A673 (cell line): Measurements from ENCODE around the gene SLC25A21. TPM values are rescaled to one million over a fixed set of nuclear protein-coding genes. Genes with fewer than 3 reads are reported as not detected.

Experiments used
- BruUV-seq: library from RNA; stranded (reverse); fragments of 400-500 nt; replicated peaks from 2 replicates; lab custom pipeline; 2021; lab: Mats Ljungman, UMichigan
- CTCF ChIA-PET: fragments of 300-600 bp; sonication (Branson Sonifier 250); formaldehyde crosslinking; loops from one replicate; lab custom pipeline; 2022; ENCODE audit warnings: antibody characterized with exemption; lab: Charles Lee
- POLR2A ChIA-PET: fragments of 300-600 bp; sonication (Branson Sonifier 250); formaldehyde crosslinking; loops from one replicate; lab custom pipeline; 2022; ENCODE audit warnings: antibody characterized with exemption; ENCODE audit not compliant: low non-redundant PET; lab: Charles Lee
- DNase-seq: peaks from one replicate; pipeline ENCODE4 v3.0.0-alpha.2; 2015; ENCODE audit warnings: low spot score
- H3K27ac ChIP-seq: fragments of 200-600 bp; sonication (generic); 2 replicates; pipeline ENCODE4 v1.5.1; 2016; ENCODE audit warnings: mixed run types, low read depth, mild to moderate bottlenecking, mixed read lengths, antibody characterized with exemption, low read length; ENCODE audit not compliant: poor library complexity, severe bottlenecking
- H3K27me3 ChIP-seq: fragments of 200-600 bp; sonication (generic); replicated peaks from 2 replicates; pipeline ENCODE4 v1.6.1; 2017; ENCODE audit warnings: mixed run types, low read depth, mild to moderate bottlenecking, mixed read lengths, antibody characterized with exemption, low read length; ENCODE audit not compliant: insufficient read depth, poor library complexity
- H3K36me3 ChIP-seq: fragments of 200-600 bp; sonication (generic); 2 replicates; pipeline ENCODE4 v1.6.1; 2016; ENCODE audit warnings: mixed run types, mild to moderate bottlenecking, mixed read lengths, antibody characterized with exemption, low read length; ENCODE audit not compliant: insufficient read depth, poor library complexity, severe bottlenecking
- H3K4me1 ChIP-seq: fragments of 200-600 bp; sonication (generic); 2 replicates; pipeline ENCODE4 v1.6.1; 2017; ENCODE audit warnings: mixed run types, mild to moderate bottlenecking, mixed read lengths, antibody characterized with exemption, low read length; ENCODE audit not compliant: insufficient read depth, poor library complexity, severe bottlenecking
- H3K4me3 ChIP-seq: fragments of 200-600 bp; sonication (generic); 2 replicates; pipeline ENCODE4 v1.5.1; 2016; ENCODE audit warnings: low read depth, mixed run types, mild to moderate bottlenecking, mixed read lengths, low read length; ENCODE audit not compliant: poor library complexity, severe bottlenecking
- H3K9me3 ChIP-seq: fragments of 200-600 bp; sonication (generic); 2 replicates; pipeline ENCODE4 v1.6.1; 2016; ENCODE audit warnings: mixed run types, low read depth, mild to moderate bottlenecking, mixed read lengths, antibody characterized with exemption, low read length; ENCODE audit not compliant: poor library complexity, severe bottlenecking
- EZH2 ChIP-seq: fragments of 200-600 bp; sonication (generic); IDR thresholded peaks from 2 replicates; pipeline ENCODE4 v1.6.1; 2017; ENCODE audit warnings: borderline replicate concordance, low read depth, mild to moderate bottlenecking, mixed read lengths, antibody characterized with exemption, low read length; ENCODE audit not compliant: poor library complexity, severe bottlenecking
- intact Hi-C: fragments of 100-400 bp; cut with micrococcal nuclease; formaldehyde crosslinking; loops from one replicate; pipeline ENCODE4 v1.10.0; 2022; ENCODE audit not compliant: unreplicated experiment
- total RNA-seq: library from RNA; stranded (reverse); gene quantifications from 2 replicates; pipeline ENCODE4 v1.2.3, GENCODE V29; 2021
- TF ChIP-seq, protein P1 (sequence below): fragments of 300-800, 200-600 bp; sonication (generic); conservative IDR thresholded peaks from 2 replicates; pipeline ENCODE4 v1.5.1; 2017; ENCODE audit warnings: low read depth, mild to moderate bottlenecking, antibody characterized with exemption, low read length, moderate library complexity, mixed read lengths

Gene SLC25A21
- total RNA-seq, 1 experiment from 2014 or later, result 4.7 TPM

DNA sequence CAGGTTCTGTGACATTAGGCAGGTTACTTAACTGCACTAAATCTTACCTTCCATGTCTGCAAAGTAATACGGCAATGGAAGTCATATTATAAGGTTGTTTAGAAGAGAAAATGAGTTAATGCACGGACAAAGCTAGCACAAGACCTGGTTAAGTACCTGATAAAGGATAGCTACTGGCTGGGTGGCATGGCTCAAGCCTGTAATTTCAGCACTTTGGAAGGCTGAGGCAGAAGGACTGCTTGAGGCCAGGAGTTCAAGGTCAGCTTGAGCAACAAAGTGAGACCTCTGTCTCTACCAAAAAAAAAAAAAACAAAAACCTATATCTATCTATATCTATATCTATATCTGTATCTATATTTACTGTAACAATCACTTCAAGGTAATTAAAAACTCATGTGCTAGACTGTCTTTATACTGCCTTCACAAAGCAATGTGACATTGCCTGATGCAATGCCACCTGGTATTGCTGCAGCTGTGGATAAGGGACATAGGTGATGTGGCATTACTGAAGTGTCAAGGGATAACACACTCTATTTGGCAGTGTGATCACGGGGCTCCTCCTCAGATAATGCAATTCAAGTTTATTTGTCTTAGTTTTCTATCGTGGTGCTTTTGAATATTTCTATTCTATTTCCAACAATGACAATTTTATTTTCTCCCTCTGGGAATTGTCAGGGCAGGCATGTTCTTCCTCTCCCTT, 403.6 kb downstream of the SLC25A21 start:
- no peak overlapping the region for H3K27ac ChIP-seq
- ChIA-PET POLR2A (no interaction called here), CTCF (no interaction called here)
- no peaks in the 10 kb centered on the region for H3K9me3 ChIP-seq
- peaks cover 51% of the 10 kb centered on the region for H3K4me1 ChIP-seq
- H3K36me3 ChIP-seq, result no peaks in the 10 kb centered on the region
- H3K27me3 ChIP-seq, result no peaks in the 10 kb centered on the region
- no peak overlapping the region for H3K4me3 ChIP-seq
- intact Hi-C loops, result no loop called here
- DNase-seq, result no peak
- BruUV-seq, result no TSS peak
- no peak for TF ChIP-seq EZH2
- TF ChIP-seq, protein P1, sequence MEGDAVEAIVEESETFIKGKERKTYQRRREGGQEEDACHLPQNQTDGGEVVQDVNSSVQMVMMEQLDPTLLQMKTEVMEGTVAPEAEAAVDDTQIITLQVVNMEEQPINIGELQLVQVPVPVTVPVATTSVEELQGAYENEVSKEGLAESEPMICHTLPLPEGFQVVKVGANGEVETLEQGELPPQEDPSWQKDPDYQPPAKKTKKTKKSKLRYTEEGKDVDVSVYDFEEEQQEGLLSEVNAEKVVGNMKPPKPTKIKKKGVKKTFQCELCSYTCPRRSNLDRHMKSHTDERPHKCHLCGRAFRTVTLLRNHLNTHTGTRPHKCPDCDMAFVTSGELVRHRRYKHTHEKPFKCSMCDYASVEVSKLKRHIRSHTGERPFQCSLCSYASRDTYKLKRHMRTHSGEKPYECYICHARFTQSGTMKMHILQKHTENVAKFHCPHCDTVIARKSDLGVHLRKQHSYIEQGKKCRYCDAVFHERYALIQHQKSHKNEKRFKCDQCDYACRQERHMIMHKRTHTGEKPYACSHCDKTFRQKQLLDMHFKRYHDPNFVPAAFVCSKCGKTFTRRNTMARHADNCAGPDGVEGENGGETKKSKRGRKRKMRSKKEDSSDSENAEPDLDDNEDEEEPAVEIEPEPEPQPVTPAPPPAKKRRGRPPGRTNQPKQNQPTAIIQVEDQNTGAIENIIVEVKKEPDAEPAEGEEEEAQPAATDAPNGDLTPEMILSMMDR, result no peak

DNA sequence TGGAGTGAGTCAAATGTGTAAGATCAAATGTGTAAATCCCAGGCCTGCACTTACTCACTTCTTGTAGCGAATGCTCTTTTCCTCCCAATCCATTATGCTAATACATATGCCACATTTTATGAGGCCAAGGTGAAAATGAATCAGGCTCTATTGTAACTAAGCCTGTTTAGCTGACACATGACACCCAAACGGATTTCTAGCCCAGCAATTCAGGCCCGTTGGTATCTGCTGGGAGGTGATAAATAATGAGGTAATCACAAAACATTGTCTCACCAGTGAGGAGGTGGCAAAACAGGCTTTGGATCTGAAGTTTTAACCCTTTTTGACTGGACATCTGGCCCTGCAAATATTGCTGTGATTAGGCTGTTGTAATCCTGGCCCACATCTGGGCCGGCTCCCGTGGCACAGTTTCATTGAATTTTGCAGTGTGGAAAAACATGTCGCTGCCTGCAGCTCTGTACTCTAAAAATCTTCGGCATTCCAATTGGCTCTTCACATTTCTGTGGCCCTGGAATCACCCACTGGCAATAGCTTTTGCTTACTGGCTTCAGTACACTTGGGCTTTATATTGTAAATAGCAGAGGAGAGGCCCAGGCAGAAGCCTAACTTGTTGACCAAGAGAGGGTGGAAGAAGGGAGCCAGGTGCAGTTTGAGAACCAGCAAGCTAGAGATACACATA, 404.7 kb downstream of the SLC25A21 start:
- ChIA-PET CTCF (no interaction called here), POLR2A (no interaction called here)
- Histone ChIP-seq H3K4me1 (peaks cover 49% of the 10 kb centered on the region), H3K27ac (peak overlapping the region; percentile 54), H3K9me3 (no peaks in the 10 kb centered on the region), H3K4me3 (no peak overlapping the region), H3K27me3 (no peaks in the 10 kb centered on the region), H3K36me3 (no peaks in the 10 kb centered on the region)
- intact Hi-C loops, result no loop called here
- no TSS peak for BruUV-seq
- TF ChIP-seq, protein P1, result no peak
- no peak for TF ChIP-seq EZH2
- peak; percentile 60 for DNase-seq

DNA sequence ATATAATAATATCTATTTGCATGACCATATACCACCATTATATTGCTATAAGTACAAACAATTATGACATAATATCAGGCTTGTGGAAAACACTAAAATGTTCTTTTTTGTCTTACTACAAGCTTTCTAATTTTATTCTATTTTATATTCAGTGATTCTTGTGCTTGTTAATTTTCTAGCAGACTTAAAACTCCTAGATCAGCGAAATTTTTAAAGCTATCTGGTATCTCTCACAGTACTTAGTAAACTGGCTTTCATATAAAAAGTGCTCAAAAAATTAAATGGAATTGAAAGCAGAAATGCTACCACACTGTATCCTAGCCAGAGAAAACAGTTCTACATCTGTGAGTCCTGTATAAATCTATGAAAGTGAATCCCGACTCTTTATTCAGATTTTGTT, 405.4 kb downstream of the SLC25A21 start:
- ChIA-PET POLR2A (no interaction called here), CTCF (no interaction called here)
- no peaks in the 10 kb centered on the region for H3K27me3 ChIP-seq
- no TSS peak for BruUV-seq
- DNase-seq, result no peak
- TF ChIP-seq, protein P1, result no peak
- TF ChIP-seq EZH2, result no peak
- H3K9me3 ChIP-seq, result no peaks in the 10 kb centered on the region
- peaks cover 50% of the 10 kb centered on the region for H3K4me1 ChIP-seq
- intact Hi-C loops, result no loop called here
- no peaks in the 10 kb centered on the region for H3K36me3 ChIP-seq
- H3K4me3 ChIP-seq, result no peak overlapping the region
- H3K27ac ChIP-seq, result peak overlapping the region; percentile 54
